ENCODE results near the gene CES4A.

CES4A gene

GRCh38 chr16:67013823-67014633 lies 25.6 kb downstream of the CES4A start (continued):
- TF ChIP-seq ZNF391 (tag by site-specific recombination; IDR thresholded peaks at IDR 0.05; ENCODE audit: borderline replicate concordance, low read depth) = no peak
- TF ChIP-seq KLF1 (tag by site-specific recombination; IDR thresholded peaks at IDR 0.05) = no peak
- TF ChIP-seq ZNF248 (tag by site-specific recombination; IDR thresholded peaks at IDR 0.05) = no peak
- no peak for TF ChIP-seq ZNF354C (tag by site-specific recombination; IDR thresholded peaks at IDR 0.05; ENCODE audit: borderline replicate concordance, low read depth)
- TF ChIP-seq ZNF518A (tag by site-specific recombination; conservative IDR thresholded peaks at IDR 0.05; ENCODE audit: low read depth) = no peak
- TF ChIP-seq TSHZ1 (tag by site-specific recombination; IDR thresholded peaks at IDR 0.05; ENCODE audit: borderline replicate concordance) = no peak
- no peak for TF ChIP-seq ZNF777 (tag by site-specific recombination; IDR thresholded peaks at IDR 0.05; ENCODE audit: borderline replicate concordance)
- TF ChIP-seq ZFP37 (tag by site-specific recombination; IDR thresholded peaks at IDR 0.05) = no peak
- no peak for TF ChIP-seq ZNF473 (tag by site-specific recombination; IDR thresholded peaks at IDR 0.05)

- Histone ChIP-seq H3K27ac (ENCODE audit: extremely low read depth, low read depth, low read length) (peak overlapping the region; percentile 71; the same call in 1 of the 2 replicates), H3K4me1 (ENCODE audit: control insufficient read depth, insufficient read depth, low read length) (no peaks in the 10 kb centered on the region; the same call in 1 of the 2 replicates), H3K4me3 (ENCODE audit: low read depth, low read length) (no peak overlapping the region), H3K36me3 (ENCODE audit: control insufficient read depth in 2 of 2, insufficient read depth in 1 of 2, low read length in 2 of 2) (no peaks in the 10 kb centered on the region), H3K9me3 (ENCODE audit: control insufficient read depth, insufficient read depth, low read depth, low read length) (no peaks in the 10 kb centered on the region)
- no peak for TF ChIP-seq ZNF398 (tag by site-specific recombination; IDR thresholded peaks at IDR 0.05)
- TF ChIP-seq ZNF335 (tag by site-specific recombination; conservative IDR thresholded peaks at IDR 0.05) = peak; percentile 73
- no peak for TF ChIP-seq ZNF529 (tag by site-specific recombination; IDR thresholded peaks at IDR 0.05; ENCODE audit: insufficient replicate concordance)
- TF ChIP-seq ZNF155 (tag by site-specific recombination; IDR thresholded peaks at IDR 0.05) = no peak
- no peak for TF ChIP-seq ZBTB48 (tag by site-specific recombination; IDR thresholded peaks at IDR 0.05)
- no peak for TF ChIP-seq KLF1 (tag by site-specific recombination; IDR thresholded peaks at IDR 0.05)
- TF ChIP-seq ZNF837 (tag by site-specific recombination; IDR thresholded peaks at IDR 0.05) = no peak
- ChIA-PET CTCF (interaction anchor here (0.6 to 13.3 kb wide), 10 partner anchors 8 to 171 kb away, joined by 3 to 155 read pairs (median 4); no protein-coding TSS in a partner anchor), POLR2A (interaction anchor here (1.7 to 2.1 kb wide), 2 partner anchors 12 to 15 kb away, joined by 5 read pairs; no protein-coding TSS in a partner anchor)
Observed at GRCh38 chr16:67014634-67015312, 26.4 kb downstream of the CES4A start.

Measured in HEK293 (cell line).